Measurements from ENCODE around the gene CNTNAP2.

The CNTNAP2 gene

GRCh38 chr7:147524726-147525250, 1408.2 kb downstream of the CNTNAP2 start:
- DNase-seq (ENCODE audit: low read depth in 2 of 2, low spot score in 1 of 2): no peak

DNA sequence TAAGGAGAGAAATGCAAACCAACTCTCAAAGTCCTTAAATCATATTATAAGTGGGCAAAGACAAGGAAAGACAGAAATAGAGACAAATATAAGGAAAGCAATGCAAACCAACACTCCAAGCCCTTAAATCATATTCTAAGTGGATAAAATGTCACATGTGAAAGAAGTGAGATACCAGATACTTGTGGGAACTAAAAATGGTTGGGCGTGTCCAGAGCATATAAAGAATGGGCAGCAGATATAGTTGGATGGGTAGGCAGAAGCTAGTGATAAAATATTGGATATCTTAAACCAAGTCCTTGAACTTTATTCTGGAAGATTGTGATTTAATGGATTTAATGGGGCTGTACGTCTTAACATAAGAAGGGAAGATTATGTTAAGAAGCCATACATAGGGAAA, 1408.7 kb downstream of the CNTNAP2 start:
- no peak for DNase-seq (ENCODE audit: low read depth in 2 of 2, low spot score in 1 of 2)

DNA sequence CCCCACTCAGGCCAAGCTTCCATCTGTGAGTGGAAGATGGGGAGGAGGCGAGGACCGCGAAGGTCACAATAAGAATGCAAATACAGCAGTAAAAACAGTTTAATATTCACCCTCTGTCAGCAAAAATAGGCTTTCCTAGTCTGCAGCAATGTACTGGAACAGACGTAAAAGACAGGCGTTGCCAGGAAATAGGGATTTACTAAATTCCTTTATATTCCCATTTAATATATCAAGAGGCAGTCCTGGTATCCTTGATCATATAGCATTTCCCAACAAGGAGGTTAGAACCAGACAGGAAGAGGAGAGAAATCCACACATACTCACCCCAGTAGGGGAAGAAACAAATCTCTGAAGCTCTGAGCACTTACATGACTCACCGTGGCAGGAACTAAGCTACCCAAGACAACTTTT, 1419.1 kb downstream of the CNTNAP2 start:
- DNase-seq (ENCODE audit: low read depth in 2 of 2, low spot score in 1 of 2): no peak

GRCh38 chr7:147539685-147540084, 1423.1 kb downstream of the CNTNAP2 start:
- DNase-seq (ENCODE audit: low read depth in 2 of 2, low spot score in 1 of 2): no peak

- DNase-seq (ENCODE audit: low read depth in 2 of 2, low spot score in 1 of 2): no peak
Measured at GRCh38 chr7:147540743-147541142, 1424.1 kb downstream of the CNTNAP2 start.

DNA sequence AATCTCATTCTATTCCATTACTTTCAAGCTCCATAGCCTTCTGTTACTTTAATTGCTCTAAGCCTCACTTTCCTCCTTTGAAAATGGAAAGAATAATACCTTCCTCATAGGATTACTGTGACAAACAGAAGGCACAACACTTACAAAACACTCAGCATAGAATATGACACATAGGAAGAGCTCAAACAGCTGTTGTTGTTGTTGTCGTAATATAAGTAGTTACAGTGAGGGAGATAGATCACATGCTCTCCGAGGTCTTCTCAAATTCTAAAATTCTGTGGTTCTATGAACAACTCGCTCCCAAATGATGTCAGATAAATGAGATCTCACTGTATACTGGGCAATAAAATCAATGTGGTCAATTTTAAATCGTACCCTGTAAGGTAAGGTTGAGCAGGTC, 1424.7 kb downstream of the CNTNAP2 start:
- no peak for DNase-seq (ENCODE audit: low read depth in 2 of 2, low spot score in 1 of 2)

GRCh38 chr7:147547252-147547897, 1430.8 kb downstream of the CNTNAP2 start:
- no peak for DNase-seq (ENCODE audit: low read depth in 2 of 2, low spot score in 1 of 2)

- no peak for DNase-seq (ENCODE audit: low read depth in 2 of 2, low spot score in 1 of 2)
Measured at GRCh38 chr7:147556317-147556716, 1439.7 kb downstream of the CNTNAP2 start.

GRCh38 chr7:147563669-147564068, 1447.1 kb downstream of the CNTNAP2 start:
- no peak for DNase-seq (ENCODE audit: low read depth in 2 of 2, low spot score in 1 of 2)

DNA sequence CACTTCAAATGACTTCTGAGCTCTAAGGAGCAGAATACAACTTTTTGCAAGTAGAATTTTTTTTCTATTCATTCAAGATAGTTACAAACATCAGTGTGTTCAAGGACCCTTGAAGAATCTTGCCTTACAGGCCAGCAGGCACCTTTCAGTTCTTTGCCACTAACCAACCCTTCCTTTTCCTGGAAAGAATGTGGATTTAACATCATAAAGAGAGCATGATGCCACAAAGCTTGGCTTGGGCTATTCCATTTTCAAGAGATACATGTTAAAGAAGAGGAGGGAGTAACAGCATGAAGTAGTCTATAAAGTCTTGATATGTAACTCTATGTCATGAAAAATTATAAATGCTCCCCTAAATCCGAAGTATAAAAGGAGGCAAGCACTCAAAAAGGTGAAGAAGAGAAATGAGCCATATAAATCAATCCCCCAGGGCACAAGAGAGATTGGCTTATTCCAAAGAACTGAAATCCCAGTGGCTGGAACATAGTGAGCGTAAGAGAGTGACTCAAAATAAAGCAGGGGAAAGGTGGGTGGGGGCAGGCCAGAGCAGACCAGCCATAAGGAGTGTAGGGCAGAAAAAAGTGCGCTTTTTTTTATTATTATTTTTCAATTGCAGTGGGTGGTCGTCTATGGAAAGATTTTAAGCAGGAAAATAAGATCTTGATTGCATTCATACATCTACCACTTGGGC, 1448.3 kb downstream of the CNTNAP2 start:
- no peak for DNase-seq (ENCODE audit: low read depth in 2 of 2, low spot score in 1 of 2)

DNA sequence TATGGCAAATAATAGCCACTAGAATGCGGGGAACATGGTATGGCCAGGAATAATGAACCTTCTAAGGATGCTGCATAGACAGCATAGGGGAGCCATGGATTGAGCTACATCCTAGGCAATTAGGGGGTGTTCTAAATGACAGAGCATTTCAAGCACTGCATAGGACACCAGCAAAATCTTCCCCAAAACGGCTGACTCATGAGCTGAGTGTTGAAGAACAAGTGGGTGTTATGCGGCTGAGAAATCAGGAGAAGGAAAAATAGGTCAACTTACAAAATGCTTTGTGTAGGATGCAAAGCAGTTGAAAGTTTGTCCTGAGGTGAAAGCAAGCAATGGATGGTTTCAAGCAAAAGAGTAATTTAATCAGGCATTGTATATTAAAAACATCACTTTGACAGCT, 1450.4 kb downstream of the CNTNAP2 start:
- DNase-seq (ENCODE audit: low read depth in 2 of 2, low spot score in 1 of 2): no peak

GRCh38 chr7:147569116-147569913, 1452.7 kb downstream of the CNTNAP2 start:
- DNase-seq (ENCODE audit: low read depth in 2 of 2, low spot score in 1 of 2): no peak

DNA sequence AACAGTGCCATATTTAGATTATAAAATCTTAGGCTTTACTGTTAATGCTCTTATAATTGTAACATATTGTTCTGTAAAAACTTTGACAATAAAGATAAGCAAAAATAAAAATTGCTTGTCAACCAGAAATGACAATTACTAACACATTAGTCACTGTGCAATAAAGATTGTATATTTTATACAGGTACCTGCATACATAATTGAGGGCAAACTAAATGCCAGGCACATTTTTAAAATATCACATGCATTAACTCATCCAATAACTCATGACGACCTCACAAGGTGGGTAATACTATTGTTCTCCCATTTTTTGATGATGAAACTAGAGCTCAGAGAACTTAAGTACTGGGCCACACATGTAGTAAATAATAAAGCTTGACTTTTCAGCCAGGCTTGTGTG, 1453.8 kb downstream of the CNTNAP2 start:
- no peak for DNase-seq (ENCODE audit: low read depth in 2 of 2, low spot score in 1 of 2)

GRCh38 chr7:147571436-147572185, 1455.0 kb downstream of the CNTNAP2 start:
- no peak for DNase-seq (ENCODE audit: low read depth in 2 of 2, low spot score in 1 of 2)

- DNase-seq (ENCODE audit: low read depth in 2 of 2, low spot score in 1 of 2): no peak
Measured at GRCh38 chr7:147578196-147578595, 1461.6 kb downstream of the CNTNAP2 start.

DNA sequence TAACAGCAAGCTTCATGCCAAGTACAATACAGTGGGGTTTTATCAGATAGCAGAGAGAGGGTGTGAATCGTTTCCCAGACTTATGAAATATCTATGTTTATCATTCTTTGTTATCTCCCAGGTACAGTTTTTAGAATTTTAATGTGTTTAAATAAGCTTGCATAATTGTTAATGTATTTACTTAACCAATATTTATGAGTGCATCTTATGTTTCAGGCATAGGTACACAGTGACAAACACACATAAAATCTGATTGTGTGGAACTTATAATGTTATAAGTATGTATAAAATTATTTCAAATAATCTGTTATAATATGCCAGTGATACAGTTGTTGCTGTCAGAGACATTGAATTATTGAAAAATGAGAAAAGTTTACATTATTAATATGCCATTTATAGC, 1462.5 kb downstream of the CNTNAP2 start:
- no peak for DNase-seq (ENCODE audit: low read depth in 2 of 2, low spot score in 1 of 2)

DNA sequence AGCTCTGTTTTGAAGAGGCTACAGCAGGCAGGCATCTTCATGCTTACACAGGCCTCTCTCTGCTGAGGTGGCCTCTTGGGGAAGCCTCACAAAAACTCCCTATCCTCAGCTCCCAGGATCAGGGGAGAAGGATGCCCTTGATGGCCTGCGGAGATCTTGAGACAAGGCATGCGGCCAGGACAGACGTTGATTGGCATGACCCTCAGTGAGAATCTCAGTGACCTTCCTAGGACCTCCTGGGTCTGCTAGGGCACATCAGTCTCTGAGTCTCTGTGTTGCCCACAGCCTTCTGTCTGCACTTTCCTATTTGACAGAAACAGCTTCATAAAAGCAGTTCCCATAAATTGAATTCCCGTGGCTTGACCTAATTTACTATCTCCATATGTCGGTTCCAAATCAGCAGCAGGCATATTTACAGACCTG, 1468.2 kb downstream of the CNTNAP2 start:
- no peak for DNase-seq (ENCODE audit: low read depth in 2 of 2, low spot score in 1 of 2)

GRCh38 chr7:147586110-147586509, 1469.5 kb downstream of the CNTNAP2 start:
- DNase-seq (ENCODE audit: low read depth in 2 of 2, low spot score in 1 of 2): no peak

GRCh38 chr7:147586526-147586925, 1469.9 kb downstream of the CNTNAP2 start:
- no peak for DNase-seq (ENCODE audit: low read depth in 2 of 2, low spot score in 1 of 2)

GRCh38 chr7:147593271-147594057, 1476.9 kb downstream of the CNTNAP2 start:
- DNase-seq (ENCODE audit: low read depth in 2 of 2, low spot score in 1 of 2): no peak

All from stimulated activated CD8-positive, alpha-beta memory T cell treated with anti-CD3 and anti-CD28 coated beads, Interleukin-4, amount 100 ng/mL, for 4 hours (primary cell).